ENCODE data around the gene TPBGL. TPM values are rescaled to one million over a fixed set of nuclear protein-coding genes. Genes with fewer than 3 reads are reported as not detected.

The TPBGL gene
- total and polyA plus RNA-seq, 3 donors from 2014 or later, result 8.1 to 15.4 (median 10.0) TPM

- TF ChIP-seq POLR2A (IDR thresholded peaks at IDR 0.05) (no peak), CTCF (IDR thresholded peaks at IDR 0.05) (no peak)
- Histone ChIP-seq H3K27ac (no peak overlapping the region), H3K36me3 (ENCODE audit: low read depth, missing control alignments) (no peaks in the 10 kb centered on the region), H3K4me1 (no peaks in the 10 kb centered on the region), H3K9me3 (no peaks in the 10 kb centered on the region), H3K4me3 (no peak overlapping the region), H3K27me3 (no peaks in the 10 kb centered on the region)
- WGBS, 2 donors, result 81 to 82% methylated on average over 13 to 14 of the region's 14 CpGs
- intact Hi-C loops (cut with DNase I; ENCODE audit: low total_unique reads), result loop anchor here (10.0 kb wide), 1 partner anchor 98 kb away; no protein-coding TSS in a partner anchor
- DNase-seq, result no peak
Observed at GRCh38 chr11:75286826-75287465, 46.4 kb downstream of the TPBGL start.

GRCh38 chr11:75287579-75287978 is 47.0 kb downstream of the TPBGL start:
- WGBS, 2 donors, result 95 to 98% methylated on average over 16 to 17 of the region's 17 CpGs
- H3K4me1 ChIP-seq, result no peaks in the 10 kb centered on the region
- no peak for DNase-seq
- no peak for TF ChIP-seq CTCF (IDR thresholded peaks at IDR 0.05)
- TF ChIP-seq POLR2A (IDR thresholded peaks at IDR 0.05), result no peak
- H3K9me3 ChIP-seq, result no peaks in the 10 kb centered on the region
- no peaks in the 10 kb centered on the region for H3K36me3 ChIP-seq (ENCODE audit: low read depth, missing control alignments)
- H3K4me3 ChIP-seq, result no peak overlapping the region
- no peak overlapping the region for H3K27ac ChIP-seq
- H3K27me3 ChIP-seq, result no peaks in the 10 kb centered on the region
- intact Hi-C loops (cut with DNase I; ENCODE audit: low total_unique reads), result loop anchor here (10.0 kb wide), 1 partner anchor 97 kb away; no protein-coding TSS in a partner anchor

GRCh38 chr11:75289511-75289760 is 48.9 kb downstream of the TPBGL start:
- intact Hi-C loops (cut with DNase I; ENCODE audit: low total_unique reads), result loop anchor here (10.0 kb wide), 1 partner anchor 95 kb away; no protein-coding TSS in a partner anchor
- Histone ChIP-seq H3K4me3 (no peak overlapping the region), H3K9me3 (no peaks in the 10 kb centered on the region), H3K4me1 (no peaks in the 10 kb centered on the region), H3K36me3 (ENCODE audit: low read depth, missing control alignments) (no peaks in the 10 kb centered on the region), H3K27me3 (no peaks in the 10 kb centered on the region), H3K27ac (no peak overlapping the region)
- DNase-seq, result no peak
- 75 to 81% methylated on average over 6 of the region's 6 CpGs for WGBS, 2 donors
- TF ChIP-seq CTCF (IDR thresholded peaks at IDR 0.05), result no peak

- WGBS, 2 donors, result 89 to 90% methylated on average over 9 to 12 of the region's 12 CpGs
- Histone ChIP-seq H3K27me3 (no peaks in the 10 kb centered on the region), H3K4me3 (no peak overlapping the region), H3K9me3 (no peaks in the 10 kb centered on the region), H3K27ac (no peak overlapping the region), H3K36me3 (ENCODE audit: low read depth, missing control alignments) (no peaks in the 10 kb centered on the region), H3K4me1 (no peaks in the 10 kb centered on the region)
- intact Hi-C loops (cut with DNase I; ENCODE audit: low total_unique reads), result loop anchor here (10.0 kb wide), 1 partner anchor 95 kb away; no protein-coding TSS in a partner anchor
- no peak for DNase-seq
- no peak for TF ChIP-seq CTCF (IDR thresholded peaks at IDR 0.05)
- TF ChIP-seq POLR2A (IDR thresholded peaks at IDR 0.05), result no peak
Observed at GRCh38 chr11:75289919-75290318, 49.3 kb downstream of the TPBGL start.

- Histone ChIP-seq H3K4me1 (no peaks in the 10 kb centered on the region), H3K36me3 (ENCODE audit: low read depth, missing control alignments) (no peaks in the 10 kb centered on the region), H3K9me3 (no peaks in the 10 kb centered on the region), H3K27me3 (no peaks in the 10 kb centered on the region), H3K27ac (no peak overlapping the region), H3K4me3 (no peak overlapping the region)
- 95 to 96% methylated on average over 6 of the region's 6 CpGs for WGBS, 2 donors
- intact Hi-C loops (cut with DNase I; ENCODE audit: low total_unique reads), result no loop called here
- TF ChIP-seq POLR2A (IDR thresholded peaks at IDR 0.05), result no peak
- no peak for TF ChIP-seq CTCF (IDR thresholded peaks at IDR 0.05)
- DNase-seq, result no peak
Observed at GRCh38 chr11:75291741-75292140, 51.2 kb downstream of the TPBGL start.

Data from testis (tissue), 3 donors.